NAMALWA (cell line): ENCODE data around the gene HACL1.
"Not testable (repeated sequence)": the region's sequence is repeated elsewhere in the genome, so short reads cannot be mapped to it uniquely, and the experiment has no call there.

Source experiments
- DNase-seq: peaks from one replicate; pipeline ENCODE4 v3.0.0-alpha.2; 2015; ENCODE audit warnings: low spot score

HACL1 gene

DNA sequence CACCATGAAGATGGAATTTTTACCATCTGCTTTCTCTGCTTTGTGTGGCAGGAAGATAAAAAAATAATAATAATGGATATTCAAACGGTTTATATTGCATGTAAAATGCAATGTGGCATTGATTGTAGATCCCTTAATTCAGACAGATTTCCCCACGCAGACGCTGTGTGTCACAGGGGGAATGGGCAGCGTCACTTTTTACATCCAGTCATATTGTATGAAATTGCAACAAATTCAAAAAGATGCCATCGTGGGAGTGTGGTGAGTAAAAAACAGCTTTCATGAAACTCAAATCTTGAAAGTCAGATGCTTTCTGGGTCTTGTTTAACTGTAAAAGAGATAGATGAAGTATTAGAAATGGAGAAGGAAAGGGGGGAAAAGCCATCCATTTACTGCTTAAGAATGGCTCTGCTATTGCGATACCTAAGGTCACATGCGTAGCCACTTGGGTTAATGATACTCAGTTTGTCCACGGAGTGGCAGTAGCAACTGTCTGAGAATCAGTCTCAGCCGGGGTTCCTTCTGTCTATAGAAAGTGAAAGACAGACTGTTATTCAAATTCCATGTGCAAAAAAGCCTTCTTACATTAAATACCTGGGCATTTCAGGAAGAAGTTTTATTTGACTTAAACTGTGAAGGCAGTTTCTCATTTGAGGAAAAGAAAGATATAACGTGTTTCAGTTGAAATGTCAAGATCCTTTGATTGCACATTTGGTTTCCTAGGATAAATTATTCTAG is 28.7 kb upstream of the HACL1 start:
- peak; percentile 91 for DNase-seq

DNA sequence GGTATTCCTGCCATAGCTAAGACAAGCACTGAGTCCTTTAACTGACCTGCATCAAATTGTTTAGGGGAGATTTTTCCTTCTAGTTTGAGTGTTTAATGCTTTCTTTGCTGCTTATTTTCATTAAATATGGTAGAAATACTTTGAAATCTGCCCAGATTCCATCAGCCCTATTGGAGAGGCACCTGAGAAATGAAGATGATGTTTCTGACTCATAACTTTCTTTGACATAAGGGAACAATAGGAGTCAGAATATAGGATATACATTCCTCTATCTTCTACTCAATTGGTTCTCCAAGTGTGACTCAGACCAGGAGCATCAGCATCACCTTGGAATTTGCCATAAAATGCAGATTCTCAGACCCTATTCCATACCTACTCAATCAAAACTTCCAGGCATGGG is 27.6 kb upstream of the HACL1 start:
- no peak for DNase-seq

DNA sequence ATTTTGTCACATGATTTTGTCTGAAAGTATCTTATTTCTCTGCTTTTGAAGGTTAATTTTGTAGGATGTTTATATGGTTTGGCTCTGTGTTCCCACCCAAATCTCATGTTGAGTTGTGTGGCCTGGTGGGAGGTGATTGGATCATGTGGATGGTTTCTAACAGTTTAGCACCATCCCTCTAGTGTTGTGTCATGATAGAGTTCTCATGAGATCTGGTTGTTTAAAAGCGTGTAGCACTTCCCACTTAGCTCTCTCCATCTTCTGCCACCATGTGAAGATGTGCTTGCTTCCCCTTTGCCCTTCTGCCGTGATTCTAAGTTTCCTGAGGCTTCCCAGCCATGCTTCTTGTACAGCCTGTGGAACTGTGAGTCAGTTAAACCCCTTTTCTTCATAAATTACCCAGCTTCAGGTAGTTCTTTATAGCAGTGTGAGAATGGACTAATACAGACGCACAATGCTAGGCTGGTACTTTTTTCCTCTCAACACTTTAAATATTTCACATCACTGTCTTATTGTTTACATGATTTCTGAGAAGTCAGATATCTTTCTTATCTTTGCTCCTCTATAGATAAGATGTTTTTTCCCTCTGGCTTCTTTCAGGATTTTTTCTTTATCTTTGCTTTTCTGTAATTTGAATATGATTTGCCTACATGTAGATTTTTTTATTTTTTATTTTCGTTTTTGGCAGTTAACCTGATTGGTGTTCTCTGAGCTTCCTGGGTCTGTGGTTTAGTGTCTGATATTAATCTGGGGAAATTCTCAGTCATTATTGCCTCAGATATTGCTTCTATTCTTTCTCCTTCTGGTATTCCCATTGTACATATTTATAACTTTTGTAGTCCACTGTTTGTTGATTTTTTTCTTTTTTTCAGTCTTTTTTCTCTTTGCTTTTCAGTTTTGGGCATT is 22.4 kb upstream of the HACL1 start:
- DNase-seq: no peak

DNA sequence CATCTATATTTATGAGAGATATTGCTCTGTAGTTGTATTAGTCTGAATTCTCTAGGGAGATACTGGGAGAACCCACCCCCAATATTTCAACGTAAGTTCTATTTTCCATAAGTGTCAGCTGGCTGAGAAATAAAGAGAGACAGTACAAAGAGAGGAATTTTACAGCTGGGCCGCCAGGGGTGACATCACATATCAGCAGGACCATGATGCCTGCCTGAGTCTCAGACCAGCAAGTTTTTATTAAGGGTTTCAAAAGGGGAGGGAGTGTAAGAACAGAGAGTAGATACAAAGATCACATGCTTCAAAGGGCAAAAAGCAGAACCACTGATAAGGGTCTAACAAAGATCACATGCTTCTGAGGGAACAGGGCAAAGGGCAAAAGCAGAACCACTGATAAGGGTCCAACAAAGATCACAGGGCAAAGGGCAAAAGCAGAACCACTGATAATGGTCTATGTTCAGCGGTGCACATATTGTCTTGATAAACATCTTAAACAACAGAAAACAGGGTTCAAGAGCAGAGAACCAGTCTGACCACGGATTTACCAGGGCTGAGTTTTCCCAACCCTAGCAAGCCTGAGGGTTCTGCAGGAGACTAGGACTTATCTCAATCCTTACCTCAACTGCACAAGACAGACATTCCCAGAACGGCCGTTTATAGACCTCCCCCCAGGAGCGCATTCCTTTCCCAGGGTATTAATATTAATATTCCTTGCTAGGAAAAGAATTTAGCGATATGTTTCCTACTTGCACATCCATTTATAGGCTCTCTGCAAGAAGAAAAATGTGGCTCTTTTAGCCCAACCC is 18.5 kb upstream of the HACL1 start:
- DNase-seq: not testable (repeated sequence)

DNA sequence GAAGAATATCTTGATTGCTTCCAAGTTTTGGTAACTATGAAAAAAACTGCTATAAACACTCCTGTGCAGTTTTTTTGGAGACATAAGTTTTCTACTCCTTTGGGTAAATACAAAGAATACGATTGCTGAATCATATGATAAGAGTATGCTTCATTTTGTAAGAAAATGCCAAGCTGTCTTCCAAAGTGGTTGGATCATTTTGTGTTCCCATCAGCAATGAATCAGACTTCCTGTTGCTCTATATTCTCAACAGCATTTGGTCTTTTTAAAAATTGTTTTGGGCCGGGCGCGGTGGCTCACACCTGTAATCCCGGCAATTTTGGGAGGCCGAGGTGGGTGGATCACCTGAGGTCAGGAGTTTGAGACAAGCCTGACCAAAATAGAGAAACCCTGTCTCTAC is 14.7 kb upstream of the HACL1 start:
- DNase-seq: no peak

DNA sequence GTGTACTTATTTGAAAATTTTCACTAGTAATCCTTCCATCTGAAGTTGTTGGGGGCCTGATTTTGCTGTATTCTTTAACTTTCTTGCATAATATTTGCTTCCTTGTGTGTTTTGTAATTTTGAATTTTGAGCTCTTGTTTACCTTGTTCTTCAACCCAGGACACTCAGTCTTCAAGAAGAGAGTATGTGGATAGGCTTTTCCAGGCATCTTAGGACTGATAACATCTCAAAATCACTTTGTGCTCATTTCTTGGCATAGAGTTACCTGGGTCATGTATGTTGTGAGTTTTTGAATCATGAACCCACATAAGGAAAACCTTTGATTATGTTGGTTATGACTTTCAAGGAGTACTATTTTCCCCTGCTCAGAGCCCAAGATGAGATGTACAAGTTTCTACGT is 13.6 kb upstream of the HACL1 start:
- DNase-seq: no peak

DNA sequence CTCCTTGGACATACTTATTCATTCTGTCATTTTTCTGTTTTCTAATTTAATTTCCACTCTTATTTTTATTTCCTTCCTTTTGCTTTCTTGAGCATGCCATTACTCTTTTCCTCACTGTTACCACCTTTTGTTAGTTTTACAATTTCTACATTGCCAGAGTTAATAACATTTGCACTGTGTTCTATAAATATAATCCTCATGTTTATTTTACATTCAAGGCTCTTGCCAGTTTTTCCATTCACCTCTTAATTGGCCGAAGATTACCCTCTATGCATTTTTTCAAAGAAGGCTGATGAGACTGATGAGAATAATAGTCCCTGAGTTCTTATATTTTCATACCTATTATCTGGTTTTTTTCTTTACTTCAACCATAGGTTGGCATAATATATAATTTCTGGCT is 10.6 kb upstream of the HACL1 start:
- no peak for DNase-seq

DNA sequence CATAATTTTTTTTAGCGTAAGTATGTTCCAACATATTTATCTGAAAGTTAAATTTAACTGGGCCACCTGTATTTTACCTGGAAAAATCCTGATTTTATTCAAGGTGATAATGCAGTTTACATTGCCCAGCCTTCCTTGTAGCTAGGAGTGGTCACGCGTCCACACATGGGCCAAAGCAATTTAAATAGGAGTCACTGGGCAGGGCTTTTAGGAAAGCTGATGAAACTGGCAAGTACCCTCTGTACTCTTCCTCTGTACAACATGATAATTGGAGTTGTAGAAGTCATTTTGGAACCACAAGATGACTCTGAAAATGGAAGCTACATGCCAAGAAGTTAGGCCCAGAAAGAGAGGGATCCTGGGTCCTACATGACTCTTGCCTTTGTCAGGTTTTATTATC is 9.6 kb upstream of the HACL1 start:
- DNase-seq: no peak

DNA sequence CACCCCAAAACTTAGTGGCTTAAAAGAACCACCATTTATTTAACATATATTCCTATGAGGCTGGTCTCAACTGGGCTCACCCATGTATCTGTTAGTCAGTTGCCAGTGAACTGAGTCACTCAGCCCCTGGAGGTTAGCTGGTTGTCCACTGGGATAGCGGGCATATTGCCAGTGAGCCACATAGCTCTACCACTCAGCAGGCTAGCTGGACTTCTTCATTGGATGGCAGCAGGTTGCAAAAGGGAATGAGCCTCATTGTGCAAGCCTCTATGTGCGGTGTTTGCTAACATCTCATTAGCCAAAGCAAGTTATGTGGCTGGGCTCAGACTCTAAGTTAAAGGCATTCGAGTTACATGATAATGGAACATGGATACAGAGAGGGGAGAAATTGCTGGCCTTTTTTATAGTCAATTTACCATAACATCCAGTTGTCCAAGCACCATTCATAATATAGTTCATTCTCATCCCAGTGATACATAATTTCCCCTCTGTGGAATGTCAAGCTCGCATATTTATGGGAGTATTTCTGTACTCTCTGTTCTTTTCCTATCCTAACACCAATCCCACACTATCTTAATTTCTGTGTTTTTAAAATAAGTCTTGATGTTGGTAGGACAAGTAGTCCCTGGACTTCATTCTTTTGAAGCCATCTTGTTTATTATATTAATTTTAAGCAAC is 8.9 kb upstream of the HACL1 start:
- no peak for DNase-seq

DNA sequence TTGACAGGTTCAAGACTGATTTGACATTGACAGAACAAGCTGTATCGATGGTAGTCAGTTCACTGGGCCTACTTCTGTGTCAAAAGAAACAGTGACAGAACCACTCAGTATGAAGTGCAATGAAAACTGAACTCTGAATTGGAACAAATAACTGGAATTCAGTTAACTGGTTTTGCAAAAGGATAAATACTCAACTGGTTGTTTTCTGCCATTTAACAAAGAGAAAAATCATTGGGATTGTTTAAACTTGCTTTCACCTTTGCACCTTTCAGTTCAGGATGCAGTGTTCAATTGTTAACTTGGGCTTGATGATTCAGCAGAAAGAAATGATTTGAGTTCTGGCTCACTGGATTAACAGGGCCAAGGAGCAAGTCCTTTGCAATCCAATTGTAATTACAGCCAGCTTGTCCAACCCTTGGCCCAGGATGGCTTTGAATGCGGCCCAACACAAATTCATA is 5.1 kb upstream of the HACL1 start:
- no peak for DNase-seq

DNA sequence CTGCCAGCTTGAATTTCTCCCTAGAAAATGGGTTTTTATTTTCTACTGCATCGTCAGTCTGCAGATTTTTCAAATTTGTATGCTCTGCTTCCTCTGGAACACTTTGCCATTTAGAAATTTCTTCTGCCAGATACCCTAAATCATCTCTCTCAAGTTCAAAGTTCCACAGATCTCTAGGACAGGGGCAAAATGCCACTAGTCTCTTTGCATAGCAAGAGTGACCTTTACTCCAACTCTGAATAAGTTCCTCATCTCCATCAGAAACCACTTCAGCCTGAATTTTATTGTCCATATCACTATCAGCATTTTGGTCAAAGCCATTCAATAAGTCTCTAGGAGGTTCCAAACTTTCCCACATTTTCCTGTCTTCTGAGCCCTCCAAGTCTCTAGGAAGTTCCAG is 3.2 kb upstream of the HACL1 start:
- DNase-seq: not testable (repeated sequence)

DNA sequence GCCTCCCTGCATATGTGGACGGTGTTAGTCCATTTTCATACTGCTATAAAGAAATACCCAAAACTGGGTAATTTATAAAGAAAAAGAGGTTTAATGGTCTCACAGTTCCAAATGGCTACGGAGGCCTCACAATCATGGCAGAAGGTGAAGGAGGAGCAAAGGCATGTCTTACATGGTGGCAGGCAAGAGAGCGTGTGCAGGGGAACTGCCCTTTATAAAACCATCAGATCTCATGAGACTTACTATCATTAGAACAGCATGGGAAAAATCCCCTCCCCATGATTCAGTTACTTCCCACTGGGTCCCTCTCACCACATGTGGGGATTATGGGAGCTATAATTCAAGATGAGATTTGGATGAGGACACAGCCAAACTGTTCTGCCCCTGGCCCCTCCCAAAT is 1.4 kb upstream of the HACL1 start:
- DNase-seq: not testable (repeated sequence)

DNA sequence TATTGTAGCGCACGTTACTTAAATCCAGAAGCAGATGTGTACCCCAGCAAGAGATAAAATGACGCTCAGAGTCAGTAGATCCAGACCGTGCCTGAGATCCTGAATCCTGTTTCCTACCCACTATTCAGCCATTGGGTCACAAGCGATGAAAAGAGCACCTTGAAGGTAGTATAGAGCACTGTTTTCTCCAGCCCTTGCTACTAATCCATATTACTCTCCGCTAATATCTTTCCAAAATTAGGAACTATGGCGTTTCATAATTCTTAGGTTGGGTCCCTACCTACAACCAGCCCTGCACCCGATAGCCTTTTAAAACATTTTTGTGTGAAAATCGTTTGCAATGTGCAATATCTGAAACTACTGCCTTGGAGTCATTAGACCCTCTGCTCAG is 772 bp upstream of the HACL1 start:
- DNase-seq: no peak

DNA sequence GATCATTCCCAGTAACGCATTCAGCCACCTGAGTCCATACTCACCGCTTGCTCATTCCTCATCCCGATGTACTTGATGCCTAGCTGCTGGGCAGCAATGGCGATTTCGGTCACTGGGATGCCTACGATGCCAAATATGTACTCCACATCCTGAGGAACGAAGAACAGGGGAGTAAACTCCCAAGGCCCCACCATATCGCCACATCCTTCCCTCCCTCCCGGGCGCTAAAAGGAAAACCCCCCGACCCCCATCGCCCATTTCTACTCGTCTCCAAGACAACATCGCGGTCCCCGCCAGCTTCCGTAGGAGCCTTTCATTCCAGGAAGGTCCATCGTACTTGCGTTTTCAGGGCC is 347 bp downstream of the HACL1 start:
- DNase-seq: no peak

DNA sequence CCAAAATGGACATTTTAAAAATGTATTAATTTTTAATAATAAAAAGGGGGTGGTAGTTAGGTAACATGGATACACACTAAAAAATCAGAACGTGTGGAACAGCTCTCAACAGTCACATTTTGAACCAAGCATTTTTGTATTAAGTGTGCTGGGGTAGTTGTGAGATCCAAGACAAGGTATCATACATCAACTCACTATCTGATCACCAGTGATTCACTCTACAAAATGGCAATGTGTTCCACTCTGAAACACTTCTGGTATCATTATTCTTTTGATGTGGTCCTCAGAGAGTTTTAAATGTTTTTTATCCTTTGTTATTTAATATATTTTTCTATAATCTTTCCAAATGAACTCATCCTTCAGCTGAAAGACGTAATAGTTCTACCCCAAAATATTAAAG is 5.4 kb downstream of the HACL1 start:
- DNase-seq: no peak

DNA sequence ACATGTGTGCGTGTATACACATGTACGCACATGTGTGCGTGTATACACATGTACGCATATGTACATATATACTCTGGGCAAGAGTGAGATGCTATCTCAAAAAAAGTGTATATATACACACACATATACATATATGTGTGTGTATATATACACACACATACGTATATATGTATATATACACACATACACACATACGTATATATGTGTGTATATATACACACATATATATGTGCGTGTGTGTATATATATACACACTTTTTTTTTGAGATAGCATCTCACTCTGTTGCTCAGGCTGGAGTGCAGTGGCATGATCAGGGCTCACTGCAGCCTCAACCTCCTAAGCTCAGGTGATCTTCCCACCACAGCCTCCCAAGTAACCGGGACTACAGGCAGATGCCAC is 8.4 kb downstream of the HACL1 start:
- no peak for DNase-seq

DNA sequence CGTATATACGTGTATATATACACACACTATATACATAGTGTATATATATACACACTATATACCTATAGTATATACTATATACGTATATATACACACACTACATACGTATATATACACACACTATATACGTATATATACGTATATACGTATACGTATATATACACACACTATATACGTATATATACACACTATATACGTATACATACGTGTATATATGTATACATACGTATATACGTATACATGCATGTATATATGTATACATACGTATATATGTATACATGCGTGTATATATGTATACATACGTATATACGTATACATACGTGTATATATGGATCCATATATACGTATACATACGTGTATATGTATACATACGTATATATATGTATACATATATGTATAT is 9.4 kb downstream of the HACL1 start:
- no peak for DNase-seq

DNA sequence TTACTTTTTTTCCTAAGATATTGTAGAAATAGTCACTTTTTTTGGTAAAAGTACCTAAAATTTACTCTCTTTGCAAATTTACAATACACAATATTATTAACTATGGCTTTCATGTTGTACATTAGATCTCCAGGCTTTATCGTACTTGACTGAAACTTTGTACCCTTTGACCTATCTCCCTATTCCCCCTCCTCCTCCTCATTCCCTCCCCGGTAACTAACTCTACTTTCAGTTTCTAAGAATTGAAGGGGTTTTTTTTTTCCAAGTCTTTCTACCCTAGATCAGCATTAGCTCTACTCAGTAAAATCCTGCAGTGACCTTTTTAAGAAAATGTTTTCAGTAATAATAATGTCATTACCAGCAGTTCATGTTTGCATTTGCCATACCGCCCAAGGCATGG is 10.1 kb downstream of the HACL1 start:
- no peak for DNase-seq

DNA sequence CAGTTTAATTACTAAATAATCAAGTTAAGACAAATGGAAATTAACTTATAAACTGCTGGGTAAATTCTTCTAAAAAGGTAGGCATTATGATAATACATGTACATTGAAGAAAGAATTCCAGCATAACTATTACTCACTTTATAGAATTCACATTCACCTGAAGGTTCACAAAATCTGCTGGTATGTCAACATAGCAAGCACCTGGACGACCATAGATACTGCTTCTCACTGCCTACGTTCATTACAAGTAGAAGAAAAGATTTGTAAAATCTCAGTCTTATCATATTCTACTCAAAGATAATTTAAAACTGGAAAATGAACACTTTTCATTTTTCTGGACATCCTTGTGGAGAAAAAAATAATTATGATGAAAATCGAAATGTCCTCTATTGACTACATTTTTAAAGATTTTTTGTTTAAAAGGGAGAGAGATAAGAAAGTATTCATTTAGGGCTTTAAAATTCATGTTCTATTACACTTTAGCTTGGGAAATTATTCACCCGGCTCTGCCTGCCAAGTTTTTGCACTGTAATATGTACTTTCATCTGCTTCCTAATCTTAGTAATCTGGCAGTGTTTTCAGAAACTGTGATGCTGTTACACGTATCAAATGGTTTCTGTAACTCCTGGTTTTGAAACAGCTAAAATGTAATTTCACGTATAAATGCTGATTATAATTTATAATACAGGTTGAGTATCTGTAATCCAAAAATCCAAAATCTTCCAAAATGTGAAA is 16.1 kb downstream of the HACL1 start:
- no peak for DNase-seq

DNA sequence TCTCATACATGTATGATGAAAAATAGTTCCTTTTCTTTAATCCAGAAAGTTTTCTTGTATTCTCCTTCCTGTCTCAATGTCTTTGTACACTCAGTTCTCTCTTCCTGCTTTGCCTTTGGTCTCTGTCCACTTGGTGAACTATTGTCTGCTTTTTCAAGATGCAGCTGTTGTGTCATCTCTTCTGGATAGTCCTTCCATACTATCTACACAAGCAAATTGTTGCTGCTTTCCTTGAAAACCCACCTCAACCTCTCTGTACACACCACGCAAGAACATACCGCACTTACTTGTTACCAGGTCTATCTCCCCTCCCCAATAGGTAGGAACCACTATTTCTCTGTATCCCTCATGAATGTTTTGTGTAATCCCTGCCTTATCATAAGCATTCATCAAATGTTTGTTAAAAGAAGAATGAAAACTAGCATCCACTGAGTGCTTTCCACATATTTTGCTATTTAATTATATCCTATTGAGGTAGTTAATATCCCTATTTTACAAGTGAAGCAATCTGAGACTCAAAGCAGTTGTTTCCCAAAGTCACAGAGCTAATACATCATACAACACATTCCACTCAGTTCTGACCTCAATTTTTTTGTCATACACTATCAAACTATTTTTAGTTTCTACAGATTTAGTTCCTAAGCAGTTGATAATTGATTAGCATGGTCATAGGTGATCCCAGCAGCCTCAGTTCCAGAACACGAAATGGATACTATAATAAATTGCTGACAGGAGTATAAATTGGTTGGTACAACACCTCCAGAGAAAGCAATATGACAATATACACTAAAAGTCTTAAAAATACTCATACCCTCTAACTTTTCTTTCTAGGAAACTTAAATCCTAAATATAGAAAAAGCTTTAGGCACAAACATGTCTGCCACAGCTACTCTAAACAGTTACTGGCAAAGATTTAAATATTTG is 19.6 kb downstream of the HACL1 start:
- DNase-seq: no peak
